Activated naive CD8-positive, alpha-beta T cell treated with anti-CD3 and anti-CD28 coated beads, Interleukin-2, amount 50 U/mL, for 16 hours (primary cell): Measurements from ENCODE around the gene MTURN.

Experiments
- DNase-seq: peaks from one replicate; pipeline ENCODE4 v3.0.0-alpha.2; 2020; ENCODE audit warnings: low read depth, low spot score

Gene MTURN

GRCh38 chr7:30206491-30206890 lies 71.7 kb downstream of the MTURN start:
- no peak for DNase-seq

GRCh38 chr7:30206942-30207341 lies 72.2 kb downstream of the MTURN start:
- DNase-seq, result no peak

GRCh38 chr7:30207376-30207775 lies 72.6 kb downstream of the MTURN start:
- DNase-seq, result no peak

GRCh38 chr7:30209951-30210350 lies 75.2 kb downstream of the MTURN start:
- no peak for DNase-seq
